ENCODE measurements around the gene OR7G1. TPM values are rescaled to one million over a fixed set of nuclear protein-coding genes. Genes with fewer than 3 reads are reported as not detected.

The OR7G1 gene
- polyA plus RNA-seq = not detected

- Histone ChIP-seq H3K36me3 (ENCODE audit: control insufficient read depth in 2 of 2, insufficient read depth in 2 of 2, low read length in 1 of 2) (no peaks in the 10 kb centered on the region), H3K4me1 (ENCODE audit: control insufficient read depth in 2 of 2, insufficient read depth in 2 of 2, low read length in 1 of 2) (no peaks in the 10 kb centered on the region), H3K9me3 (ENCODE audit: control insufficient read depth in 2 of 2, insufficient read depth in 1 of 2, low read depth in 1 of 2, low read length in 1 of 2) (no peaks in the 10 kb centered on the region), H3K27ac (ENCODE audit: low read depth in 2 of 2, low read length in 1 of 2) (no peak within 1 kb of the TSS), H3K4me3 (ENCODE audit: low read depth in 1 of 2, low read length in 2 of 2) (no peak within 1 kb of the TSS), H3K27me3 (ENCODE audit: control insufficient read depth in 1 of 2, insufficient read depth in 2 of 2, low read length in 2 of 2) (no peaks in the 10 kb centered on the region)
- WGBS, 2 donors = 74 to 81% methylated on average over 2 of the region's 2 CpGs
These were observed at the start of gene OR7G1 for GRCh38 chr19:9115307-9115813. OR7G1 (minus strand) TSS chr19:9115763; CDS start chr19:9115763, 0 bp downstream.

GRCh38 chr19:9165261-9165660 lies 49.7 kb upstream of the OR7G1 start:
- Histone ChIP-seq H3K36me3 (ENCODE audit: control insufficient read depth in 2 of 2, insufficient read depth in 2 of 2, low read length in 1 of 2) (peaks cover 22 to 26% of the 10 kb centered on the region in 2 donors), H3K27me3 (ENCODE audit: control insufficient read depth in 1 of 2, insufficient read depth in 2 of 2, low read length in 2 of 2) (no peaks in the 10 kb centered on the region), H3K4me3 (ENCODE audit: low read depth in 1 of 2, low read length in 2 of 2) (no peak overlapping the region), H3K27ac (ENCODE audit: low read depth in 2 of 2, low read length in 1 of 2) (no peak overlapping the region), H3K4me1 (ENCODE audit: control insufficient read depth in 2 of 2, insufficient read depth in 2 of 2, low read length in 1 of 2) (no peaks in the 10 kb centered on the region), H3K9me3 (ENCODE audit: control insufficient read depth in 2 of 2, insufficient read depth in 1 of 2, low read depth in 1 of 2, low read length in 1 of 2) (peaks cover 12 to 19% of the 10 kb centered on the region in 2 donors)
- 93 to 98% methylated on average over 3 of the region's 3 CpGs for WGBS, 2 donors

GRCh38 chr19:9161427-9161826 lies 45.9 kb upstream of the OR7G1 start:
- H3K4me3 ChIP-seq (ENCODE audit: low read depth in 1 of 2, low read length in 2 of 2) = no peak overlapping the region
- H3K36me3 ChIP-seq (ENCODE audit: control insufficient read depth in 2 of 2, insufficient read depth in 2 of 2, low read length in 1 of 2) = peaks cover 43 to 55% of the 10 kb centered on the region in 2 donors
- H3K4me1 ChIP-seq (ENCODE audit: control insufficient read depth in 2 of 2, insufficient read depth in 2 of 2, low read length in 1 of 2) = no peaks in the 10 kb centered on the region
- H3K27ac ChIP-seq (ENCODE audit: low read depth in 2 of 2, low read length in 1 of 2) = no peak overlapping the region
- WGBS, 2 donors = 98% methylated on average over 12 of the region's 12 CpGs
- H3K9me3 ChIP-seq (ENCODE audit: control insufficient read depth in 2 of 2, insufficient read depth in 1 of 2, low read depth in 1 of 2, low read length in 1 of 2) = peaks cover 19 to 42% of the 10 kb centered on the region in 2 donors
- H3K27me3 ChIP-seq (ENCODE audit: control insufficient read depth in 1 of 2, insufficient read depth in 2 of 2, low read length in 2 of 2) = no peaks in the 10 kb centered on the region

GRCh38 chr19:9159891-9160290 lies 44.3 kb upstream of the OR7G1 start:
- WGBS, 2 donors = 98 to 99% methylated on average over 13 of the region's 13 CpGs
- Histone ChIP-seq H3K27ac (ENCODE audit: low read depth in 2 of 2, low read length in 1 of 2) (no peak overlapping the region), H3K9me3 (ENCODE audit: control insufficient read depth in 2 of 2, insufficient read depth in 1 of 2, low read depth in 1 of 2, low read length in 1 of 2) (peaks cover 19 to 48% of the 10 kb centered on the region in 2 donors), H3K36me3 (ENCODE audit: control insufficient read depth in 2 of 2, insufficient read depth in 2 of 2, low read length in 1 of 2) (peaks cover 50 to 66% of the 10 kb centered on the region in 2 donors), H3K4me1 (ENCODE audit: control insufficient read depth in 2 of 2, insufficient read depth in 2 of 2, low read length in 1 of 2) (no peaks in the 10 kb centered on the region), H3K27me3 (ENCODE audit: control insufficient read depth in 1 of 2, insufficient read depth in 2 of 2, low read length in 2 of 2) (no peaks in the 10 kb centered on the region), H3K4me3 (ENCODE audit: low read depth in 1 of 2, low read length in 2 of 2) (no peak overlapping the region)

GRCh38 chr19:9156304-9156703 lies 40.7 kb upstream of the OR7G1 start:
- 88 to 93% methylated on average over 1 of the region's 1 CpG for WGBS, 2 donors
- Histone ChIP-seq H3K27ac (ENCODE audit: low read depth in 2 of 2, low read length in 1 of 2) (no peak overlapping the region), H3K36me3 (ENCODE audit: control insufficient read depth in 2 of 2, insufficient read depth in 2 of 2, low read length in 1 of 2) (peaks cover 38 to 53% of the 10 kb centered on the region in 2 donors), H3K27me3 (ENCODE audit: control insufficient read depth in 1 of 2, insufficient read depth in 2 of 2, low read length in 2 of 2) (no peaks in the 10 kb centered on the region), H3K4me1 (ENCODE audit: control insufficient read depth in 2 of 2, insufficient read depth in 2 of 2, low read length in 1 of 2) (no peaks in the 10 kb centered on the region), H3K9me3 (ENCODE audit: control insufficient read depth in 2 of 2, insufficient read depth in 1 of 2, low read depth in 1 of 2, low read length in 1 of 2) (peaks cover 20 to 40% of the 10 kb centered on the region in 2 donors), H3K4me3 (ENCODE audit: low read depth in 1 of 2, low read length in 2 of 2) (no peak overlapping the region)

- Histone ChIP-seq H3K27ac (ENCODE audit: low read depth in 2 of 2, low read length in 1 of 2) (no peak overlapping the region), H3K4me3 (ENCODE audit: low read depth in 1 of 2, low read length in 2 of 2) (no peak overlapping the region), H3K36me3 (ENCODE audit: control insufficient read depth in 2 of 2, insufficient read depth in 2 of 2, low read length in 1 of 2) (peaks cover 31 to 45% of the 10 kb centered on the region in 2 donors), H3K4me1 (ENCODE audit: control insufficient read depth in 2 of 2, insufficient read depth in 2 of 2, low read length in 1 of 2) (peaks cover 0 to 2% of the 10 kb centered on the region in 2 donors), H3K9me3 (ENCODE audit: control insufficient read depth in 2 of 2, insufficient read depth in 1 of 2, low read depth in 1 of 2, low read length in 1 of 2) (peaks cover 13 to 34% of the 10 kb centered on the region in 2 donors), H3K27me3 (ENCODE audit: control insufficient read depth in 1 of 2, insufficient read depth in 2 of 2, low read length in 2 of 2) (no peaks in the 10 kb centered on the region)
- 97 to 98% methylated on average over 4 of the region's 4 CpGs for WGBS, 2 donors
These were observed 40.0 kb upstream of the OR7G1 start for GRCh38 chr19:9155591-9155990.

GRCh38 chr19:9151367-9151766 lies 35.8 kb upstream of the OR7G1 start:
- Histone ChIP-seq H3K36me3 (ENCODE audit: control insufficient read depth in 2 of 2, insufficient read depth in 2 of 2, low read length in 1 of 2) (peaks cover 10 to 14% of the 10 kb centered on the region in 2 donors), H3K27me3 (ENCODE audit: control insufficient read depth in 1 of 2, insufficient read depth in 2 of 2, low read length in 2 of 2) (no peaks in the 10 kb centered on the region), H3K27ac (ENCODE audit: low read depth in 2 of 2, low read length in 1 of 2) (no peak overlapping the region), H3K9me3 (ENCODE audit: control insufficient read depth in 2 of 2, insufficient read depth in 1 of 2, low read depth in 1 of 2, low read length in 1 of 2) (peaks cover 6 to 11% of the 10 kb centered on the region in 2 donors), H3K4me3 (ENCODE audit: low read depth in 1 of 2, low read length in 2 of 2) (no peak overlapping the region), H3K4me1 (ENCODE audit: control insufficient read depth in 2 of 2, insufficient read depth in 2 of 2, low read length in 1 of 2) (peaks cover 2 to 7% of the 10 kb centered on the region in 2 donors)
- 89 to 95% methylated on average over 5 of the region's 5 CpGs for WGBS, 2 donors

- Histone ChIP-seq H3K4me1 (ENCODE audit: control insufficient read depth in 2 of 2, insufficient read depth in 2 of 2, low read length in 1 of 2) (peaks cover 2 to 7% of the 10 kb centered on the region in 2 donors), H3K27ac (ENCODE audit: low read depth in 2 of 2, low read length in 1 of 2) (no peak overlapping the region), H3K4me3 (ENCODE audit: low read depth in 1 of 2, low read length in 2 of 2) (no peak overlapping the region), H3K27me3 (ENCODE audit: control insufficient read depth in 1 of 2, insufficient read depth in 2 of 2, low read length in 2 of 2) (no peaks in the 10 kb centered on the region), H3K9me3 (ENCODE audit: control insufficient read depth in 2 of 2, insufficient read depth in 1 of 2, low read depth in 1 of 2, low read length in 1 of 2) (peaks cover 6 to 8% of the 10 kb centered on the region in 2 donors), H3K36me3 (ENCODE audit: control insufficient read depth in 2 of 2, insufficient read depth in 2 of 2, low read length in 1 of 2) (peaks cover 6 to 7% of the 10 kb centered on the region in 2 donors)
- 94 to 97% methylated on average over 5 of the region's 5 CpGs for WGBS, 2 donors
These were observed 35.1 kb upstream of the OR7G1 start for GRCh38 chr19:9150650-9151049.

- WGBS, 2 donors = 85 to 89% methylated on average over 4 of the region's 4 CpGs
- H3K4me1 ChIP-seq (ENCODE audit: control insufficient read depth in 2 of 2, insufficient read depth in 2 of 2, low read length in 1 of 2) = peaks cover 2 to 7% of the 10 kb centered on the region in 2 donors
- H3K36me3 ChIP-seq (ENCODE audit: control insufficient read depth in 2 of 2, insufficient read depth in 2 of 2, low read length in 1 of 2) = peaks cover 3 to 4% of the 10 kb centered on the region in 2 donors
- H3K4me3 ChIP-seq (ENCODE audit: low read depth in 1 of 2, low read length in 2 of 2) = no peak overlapping the region
- H3K27ac ChIP-seq (ENCODE audit: low read depth in 2 of 2, low read length in 1 of 2) = no peak overlapping the region
- no peaks in the 10 kb centered on the region for H3K27me3 ChIP-seq (ENCODE audit: control insufficient read depth in 1 of 2, insufficient read depth in 2 of 2, low read length in 2 of 2)
- peaks cover 7 to 9% of the 10 kb centered on the region in 2 donors for H3K9me3 ChIP-seq (ENCODE audit: control insufficient read depth in 2 of 2, insufficient read depth in 1 of 2, low read depth in 1 of 2, low read length in 1 of 2)
These were observed 34.4 kb upstream of the OR7G1 start for GRCh38 chr19:9149997-9150396.

- 97% methylated on average over 3 of the region's 3 CpGs for WGBS, 2 donors
- H3K27me3 ChIP-seq (ENCODE audit: control insufficient read depth in 1 of 2, insufficient read depth in 2 of 2, low read length in 2 of 2) = no peaks in the 10 kb centered on the region
- H3K27ac ChIP-seq (ENCODE audit: low read depth in 2 of 2, low read length in 1 of 2) = no peak overlapping the region
- peaks cover 9 to 10% of the 10 kb centered on the region in 2 donors for H3K9me3 ChIP-seq (ENCODE audit: control insufficient read depth in 2 of 2, insufficient read depth in 1 of 2, low read depth in 1 of 2, low read length in 1 of 2)
- H3K4me1 ChIP-seq (ENCODE audit: control insufficient read depth in 2 of 2, insufficient read depth in 2 of 2, low read length in 1 of 2) = peaks cover 2 to 7% of the 10 kb centered on the region in 2 donors
- peaks cover 3 to 4% of the 10 kb centered on the region in 2 donors for H3K36me3 ChIP-seq (ENCODE audit: control insufficient read depth in 2 of 2, insufficient read depth in 2 of 2, low read length in 1 of 2)
- H3K4me3 ChIP-seq (ENCODE audit: low read depth in 1 of 2, low read length in 2 of 2) = no peak overlapping the region
These were observed 33.1 kb upstream of the OR7G1 start for GRCh38 chr19:9148697-9149096.

Data from esophagus (tissue), 2 donors.